HEK293 (cell line): ENCODE data around the gene BACH1.

ENCODE experiments used
- CTCF ChIA-PET: fragments of 350-600 bp; formaldehyde crosslinking; extraction: SDS; loops from one replicate; lab custom pipeline; 2021; ENCODE audit warnings: antibody characterized with exemption; lab: Yijun Ruan, JAX
- POLR2A ChIA-PET: fragments of 300-600 bp; formaldehyde crosslinking; extraction: SDS; loops from one replicate; lab custom pipeline; 2020; ENCODE audit warnings: antibody characterized with exemption, inconsistent platforms; lab: Yijun Ruan, JAX
- H3K27ac ChIP-seq: fragments of 200-500 bp; sonication (Bioruptor generic); 2 replicates; pipeline ENCODE4 v1.5.1; 2014; ENCODE audit warnings: low read depth, low read length, control low read depth, inconsistent platforms; ENCODE audit errors: extremely low read depth
- H3K36me3 ChIP-seq, 2 experiments: fragments of 200-500 bp in 1 of 2; sonication (Bioruptor generic) in 1 of 2; 1 replicate in 1 of 2; 2 replicates in 1 of 2; pipeline ENCODE4 v1.5.1; 2014 to 2017; ENCODE audit warnings: inconsistent platforms in 2 of 2, low read length in 2 of 2; ENCODE audit not compliant: control insufficient read depth in 2 of 2, insufficient read depth in 1 of 2
- H3K4me1 ChIP-seq: fragments of 200-500 bp; sonication (Bioruptor generic); 2 replicates; pipeline ENCODE4 v1.5.1; 2014; ENCODE audit warnings: mild to moderate bottlenecking, low read length, inconsistent platforms; ENCODE audit not compliant: control insufficient read depth, insufficient read depth
- H3K4me3 ChIP-seq: 2 replicates; pipeline ENCODE4 v1.5.1; 2011; ENCODE audit warnings: low read depth, mild to moderate bottlenecking, control low read depth, low read length, moderate library complexity
- H3K9me3 ChIP-seq: fragments of 200-500 bp; sonication (Bioruptor generic); 2 replicates; pipeline ENCODE4 v1.5.1; 2014; ENCODE audit warnings: low read depth, low read length, inconsistent platforms; ENCODE audit not compliant: control insufficient read depth, insufficient read depth
- CTCF ChIP-seq: fragments of 450-650 bp; formaldehyde crosslinking; IDR thresholded peaks from 2 replicates; pipeline ENCODE4 v1.5.1; 2016; ENCODE audit warnings: missing biosample characterization, missing genetic modification characterization
- HOXC10 ChIP-seq: sonication (generic); formaldehyde crosslinking; IDR thresholded peaks from 2 replicates; pipeline ENCODE4 v1.8.1; 2023; ENCODE audit warnings: mild to moderate bottlenecking, missing genetic modification reagents
- OVOL3 ChIP-seq: fragments of 450-650 bp; formaldehyde crosslinking; IDR thresholded peaks from 2 replicates; pipeline ENCODE4 v1.5.1; 2016; ENCODE audit warnings: missing biosample characterization, missing genetic modification characterization
- PRDM1 ChIP-seq: fragments of 450-650 bp; formaldehyde crosslinking; IDR thresholded peaks from 2 replicates; pipeline ENCODE4; 2016; ENCODE audit warnings: missing biosample characterization, missing genetic modification characterization
- SCRT1 ChIP-seq: fragments of 450-650 bp; formaldehyde crosslinking; IDR thresholded peaks from 2 replicates; pipeline ENCODE4 v1.5.1; 2016; ENCODE audit warnings: missing biosample characterization, missing genetic modification characterization, borderline replicate concordance
- ZBTB10 ChIP-seq: fragments of 450-650 bp; formaldehyde crosslinking; IDR thresholded peaks from 2 replicates; pipeline ENCODE4 v1.5.1; 2016; ENCODE audit warnings: missing biosample characterization, missing genetic modification characterization
- ZFP41 ChIP-seq: fragments of 450-650 bp; formaldehyde crosslinking; IDR thresholded peaks from 2 replicates; pipeline ENCODE4 v1.5.1; 2016; ENCODE audit warnings: missing biosample characterization, missing genetic modification characterization, borderline replicate concordance
- ZNF280D ChIP-seq: fragments of 450-650 bp; formaldehyde crosslinking; IDR thresholded peaks from 2 replicates; pipeline ENCODE4 v1.5.1; 2016; ENCODE audit warnings: missing biosample characterization, missing genetic modification characterization
- ZNF37A ChIP-seq: fragments of 450-650 bp; IDR thresholded peaks from 2 replicates; pipeline ENCODE4 v1.5.1; 2018; ENCODE audit warnings: missing biosample characterization, missing genetic modification characterization
- ZNF48 ChIP-seq: fragments of 450-650 bp; formaldehyde crosslinking; IDR thresholded peaks from 2 replicates; pipeline ENCODE4 v1.5.1; 2016; ENCODE audit warnings: missing biosample characterization, missing genetic modification characterization
- ZNF501 ChIP-seq: fragments of 450-650 bp; formaldehyde crosslinking; IDR thresholded peaks from 2 replicates; pipeline ENCODE4 v1.5.1; 2016; ENCODE audit warnings: missing biosample characterization, missing genetic modification characterization
- ZNF510 ChIP-seq: fragments of 450-650 bp; formaldehyde crosslinking; IDR thresholded peaks from 2 replicates; pipeline ENCODE4 v1.5.1; 2018; ENCODE audit warnings: mild to moderate bottlenecking, missing genetic modification characterization, missing biosample characterization; ENCODE audit not compliant: insufficient replicate concordance
- ZNF529 ChIP-seq: fragments of 450-650 bp; formaldehyde crosslinking; IDR thresholded peaks from 2 replicates; pipeline ENCODE4 v1.5.1; 2017; ENCODE audit warnings: missing genetic modification characterization, missing biosample characterization; ENCODE audit not compliant: insufficient replicate concordance
- ZNF600 ChIP-seq: fragments of 450-650 bp; formaldehyde crosslinking; IDR thresholded peaks from 2 replicates; pipeline ENCODE4 v1.5.1; 2016; ENCODE audit warnings: missing biosample characterization, missing genetic modification characterization

The BACH1 gene

GRCh38 chr21:29312981-29313380 lies 14.3 kb downstream of the BACH1 start:
- peaks cover 0 to 3% of the 10 kb centered on the region in 2 experiments; a peak in 1 of 3 replicates for H3K36me3 ChIP-seq
- peaks cover 6% of the 10 kb centered on the region for H3K4me1 ChIP-seq
- TF ChIP-seq ZNF280D (tag by site-specific recombination) = no peak
- TF ChIP-seq ZNF529 (tag by site-specific recombination) = no peak
- TF ChIP-seq SCRT1 (tag by site-specific recombination) = no peak
- TF ChIP-seq PRDM1 (tag by site-specific recombination) = no peak
- no peak for TF ChIP-seq ZNF37A (tag by site-specific recombination)
- no peak for TF ChIP-seq OVOL3 (tag by site-specific recombination)
- no peak for TF ChIP-seq ZNF48
- no peak for TF ChIP-seq ZNF510 (tag by site-specific recombination)
- no peak for TF ChIP-seq ZFP41 (tag by site-specific recombination)
- no peak for TF ChIP-seq ZBTB10
- TF ChIP-seq ZNF501 (tag by site-specific recombination) = no peak
- TF ChIP-seq CTCF (tag by site-specific recombination) = no peak
- CTCF ChIA-PET = interaction anchor here (0.7 to 1.0 kb wide), 2 partner anchors 59 to 78 kb away, joined by 3 read pairs; no protein-coding TSS in a partner anchor
- no peak overlapping the region for H3K27ac ChIP-seq
- no peaks in the 10 kb centered on the region for H3K9me3 ChIP-seq
- POLR2A ChIA-PET = interaction anchor here (0.6 to 1.4 kb wide), 2 partner anchors 13 to 256 kb away, joined by 4 to 7 read pairs; no protein-coding TSS in a partner anchor
- no peak overlapping the region for H3K4me3 ChIP-seq

- Histone ChIP-seq H3K36me3 (peaks cover 0 to 3% of the 10 kb centered on the region in 2 experiments; a peak in 1 of 3 replicates), H3K4me1 (peaks cover 4% of the 10 kb centered on the region), H3K9me3 (no peaks in the 10 kb centered on the region), H3K27ac (no peak overlapping the region), H3K4me3 (no peak overlapping the region)
- TF ChIP-seq ZNF37A (tag by site-specific recombination) (no peak), HOXC10 (no peak), ZNF600 (tag by site-specific recombination) (peak; percentile 37; the same call in 1 of the 2 replicates)
- ChIA-PET CTCF (interaction anchor here (0.6 to 1.2 kb wide), 4 partner anchors 8 to 233 kb away, joined by 3 to 4 read pairs (median 3); no protein-coding TSS in a partner anchor), POLR2A (interaction anchor here (1.4 kb wide), 1 partner anchor 14 kb away, joined by 7 read pairs; no protein-coding TSS in a partner anchor)
Measured at GRCh38 chr21:29313662-29314408, 15.1 kb downstream of the BACH1 start.
